Endothelial cell of umbilical vein (primary cell): ENCODE measurements around the gene DTX3.

ENCODE experiments used
- CTCF ChIP-seq, 2 donors: IDR thresholded peaks; 1 replicate in 1 of 2; 2 replicates in 1 of 2; pipeline ENCODE4 v1.5.1; 2011; ENCODE audit warnings: low read length in 2 of 2, mild to moderate bottlenecking in 2 of 2, moderate library complexity in 2 of 2, control low read depth in 1 of 2, inconsistent platforms in 1 of 2, low read depth in 1 of 2; ENCODE audit not compliant: insufficient read depth in 1 of 2; ENCODE audit errors: extremely low read depth in 1 of 2
- EZH2 ChIP-seq: IDR thresholded peaks from 2 replicates; pipeline ENCODE4 v1.6.1; 2012; ENCODE audit warnings: borderline replicate concordance, low read depth, mild to moderate bottlenecking, moderate library complexity, low read length, inconsistent platforms; ENCODE audit not compliant: severe bottlenecking
- JUN ChIP-seq: IDR thresholded peaks from 2 replicates; pipeline ENCODE4 v1.6.1; 2011; ENCODE audit warnings: borderline replicate concordance, low read depth; ENCODE audit not compliant: insufficient read length, insufficient read depth
- MAX ChIP-seq: IDR thresholded peaks from 2 replicates; pipeline ENCODE4 v1.6.1; 2011; ENCODE audit not compliant: insufficient read depth, insufficient read length
- MYC ChIP-seq: IDR thresholded peaks from one replicate; pipeline ENCODE4 v1.6.1; 2011; ENCODE audit warnings: mild to moderate bottlenecking, low read depth, low read length
- POLR2A ChIP-seq: IDR thresholded peaks from 2 replicates; pipeline ENCODE4 v1.6.1; 2012; ENCODE audit warnings: low read depth, mild to moderate bottlenecking, control low read depth, low read length
- POLR2AphosphoS5 ChIP-seq: IDR thresholded peaks from 2 replicates; pipeline ENCODE4 v1.6.1; 2012; ENCODE audit warnings: low read depth, mild to moderate bottlenecking, control low read depth, low read length, moderate library complexity; ENCODE audit not compliant: insufficient read depth

GRCh38 chr12:57582440-57582839 lies 22.2 kb upstream of the DTX3 start:
- TF ChIP-seq CTCF (IDR thresholded peaks at IDR 0.05; ENCODE audit: extremely low read depth in 1 of 2, insufficient read depth in 1 of 2, low read depth in 1 of 2, low read length in 2 of 2) (no peak), POLR2A (no peak), POLR2AphosphoS5 (no peak), EZH2 (no peak), MYC (no peak), JUN (no peak), MAX (no peak)
